GM12872 (cell line): ENCODE results near the gene LMBRD2.

Experiments used
- TF ChIP-seq, protein P1 (sequence below): IDR thresholded peaks from 3 replicates; pipeline ENCODE4 v1.5.1; 2011; ENCODE audit warnings: low read depth, mild to moderate bottlenecking, low read length, moderate library complexity; ENCODE audit not compliant: insufficient read depth

Gene LMBRD2

DNA sequence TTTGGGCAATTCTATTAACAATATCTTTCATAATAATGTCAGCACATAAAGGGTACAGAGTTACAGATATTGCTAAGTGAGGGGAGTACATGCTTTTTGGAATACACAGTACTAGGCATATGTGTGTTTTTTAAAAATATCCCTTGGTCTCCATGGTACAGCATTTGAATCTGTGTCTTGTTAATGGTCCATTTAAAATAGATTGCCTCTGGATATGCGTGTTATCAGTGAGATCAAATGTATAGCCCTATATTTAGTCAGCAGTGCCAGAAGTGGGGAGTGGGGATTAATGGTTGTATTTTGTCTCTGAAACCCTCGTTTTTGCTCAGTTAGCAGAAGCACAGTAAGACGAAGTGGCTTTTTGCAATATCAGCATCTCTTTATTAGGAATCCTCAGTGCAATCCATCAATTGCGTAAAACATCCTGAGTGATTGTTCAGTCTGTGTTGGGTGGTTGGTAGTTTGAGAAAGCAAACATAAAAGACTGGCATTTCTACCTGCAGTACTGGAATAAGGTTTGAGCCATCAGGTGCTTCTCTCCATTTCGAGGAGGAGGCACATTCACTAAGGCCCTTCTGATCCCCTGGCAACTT lies 19.2 kb upstream of the LMBRD2 start:
- TF ChIP-seq, protein P1, sequence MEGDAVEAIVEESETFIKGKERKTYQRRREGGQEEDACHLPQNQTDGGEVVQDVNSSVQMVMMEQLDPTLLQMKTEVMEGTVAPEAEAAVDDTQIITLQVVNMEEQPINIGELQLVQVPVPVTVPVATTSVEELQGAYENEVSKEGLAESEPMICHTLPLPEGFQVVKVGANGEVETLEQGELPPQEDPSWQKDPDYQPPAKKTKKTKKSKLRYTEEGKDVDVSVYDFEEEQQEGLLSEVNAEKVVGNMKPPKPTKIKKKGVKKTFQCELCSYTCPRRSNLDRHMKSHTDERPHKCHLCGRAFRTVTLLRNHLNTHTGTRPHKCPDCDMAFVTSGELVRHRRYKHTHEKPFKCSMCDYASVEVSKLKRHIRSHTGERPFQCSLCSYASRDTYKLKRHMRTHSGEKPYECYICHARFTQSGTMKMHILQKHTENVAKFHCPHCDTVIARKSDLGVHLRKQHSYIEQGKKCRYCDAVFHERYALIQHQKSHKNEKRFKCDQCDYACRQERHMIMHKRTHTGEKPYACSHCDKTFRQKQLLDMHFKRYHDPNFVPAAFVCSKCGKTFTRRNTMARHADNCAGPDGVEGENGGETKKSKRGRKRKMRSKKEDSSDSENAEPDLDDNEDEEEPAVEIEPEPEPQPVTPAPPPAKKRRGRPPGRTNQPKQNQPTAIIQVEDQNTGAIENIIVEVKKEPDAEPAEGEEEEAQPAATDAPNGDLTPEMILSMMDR: no peak

DNA sequence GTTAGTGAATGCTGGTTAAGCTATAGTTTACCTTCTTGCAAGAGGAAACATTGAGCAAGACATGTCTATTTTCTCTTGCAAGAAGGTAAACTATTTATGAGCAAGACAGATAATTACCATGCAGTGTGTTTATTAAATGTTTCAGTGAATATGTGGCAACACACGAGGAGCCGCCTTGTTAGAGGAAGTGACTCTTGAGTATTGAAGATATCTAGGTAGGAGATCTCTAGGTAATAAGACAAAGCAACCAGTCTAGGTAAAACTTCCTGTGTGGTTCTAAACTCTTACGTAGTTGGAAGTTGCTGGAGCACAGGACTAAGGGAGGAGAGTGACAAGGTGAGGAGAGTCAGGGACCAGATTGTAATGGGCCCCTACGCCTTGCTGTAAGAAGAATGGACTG lies 17.1 kb upstream of the LMBRD2 start:
- TF ChIP-seq, protein P1: no peak

DNA sequence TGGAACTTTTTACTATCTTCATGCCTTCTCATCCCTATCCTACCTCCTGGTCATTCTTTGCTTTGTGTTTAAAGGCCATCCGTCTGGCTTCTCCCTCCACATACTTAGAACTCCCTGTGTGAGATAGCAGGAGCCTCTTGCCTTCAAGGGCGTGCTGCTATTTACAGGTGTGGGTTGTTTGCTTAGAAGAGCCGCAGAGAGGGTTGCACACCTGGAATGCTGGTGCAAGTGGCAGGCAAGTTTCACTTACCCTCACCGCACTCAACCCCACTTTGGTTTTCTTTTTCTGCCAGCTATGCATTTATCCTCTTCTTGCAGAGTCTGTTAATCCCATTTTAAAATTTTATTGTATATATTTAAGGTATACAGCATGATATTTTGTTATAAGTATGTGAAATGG lies 12.8 kb upstream of the LMBRD2 start:
- TF ChIP-seq, protein P1: no peak

DNA sequence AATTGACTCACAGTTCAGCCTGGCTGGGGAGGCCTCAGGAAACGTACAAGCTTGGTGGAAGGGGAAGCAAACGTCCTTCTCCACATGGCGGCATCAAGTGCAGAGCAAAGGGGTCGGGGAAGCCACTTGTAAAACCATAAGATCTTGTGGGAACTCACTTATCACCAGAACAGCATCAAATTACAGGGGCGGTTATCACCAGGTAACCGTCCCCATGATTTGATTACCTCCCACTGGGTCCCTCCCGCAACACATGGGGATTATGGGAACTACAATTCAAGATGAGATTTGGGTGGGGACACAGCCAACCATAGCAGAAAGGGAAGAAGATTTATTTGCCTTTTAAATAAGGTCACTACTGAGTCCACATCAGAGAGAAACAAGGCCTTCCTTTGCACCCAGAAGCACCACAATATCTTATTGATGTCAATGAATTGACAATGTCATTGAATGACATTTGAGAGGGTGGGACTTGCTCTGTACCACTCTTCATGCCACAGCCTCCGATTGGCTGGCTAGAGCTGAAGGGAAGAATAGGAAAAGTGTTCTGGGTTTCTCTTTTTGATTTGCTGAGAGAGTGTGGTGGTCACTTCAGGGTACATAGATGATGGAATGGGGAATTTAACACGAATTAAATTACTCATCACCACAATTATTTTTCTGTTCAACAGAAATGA lies 11.3 kb upstream of the LMBRD2 start:
- TF ChIP-seq, protein P1: no peak

DNA sequence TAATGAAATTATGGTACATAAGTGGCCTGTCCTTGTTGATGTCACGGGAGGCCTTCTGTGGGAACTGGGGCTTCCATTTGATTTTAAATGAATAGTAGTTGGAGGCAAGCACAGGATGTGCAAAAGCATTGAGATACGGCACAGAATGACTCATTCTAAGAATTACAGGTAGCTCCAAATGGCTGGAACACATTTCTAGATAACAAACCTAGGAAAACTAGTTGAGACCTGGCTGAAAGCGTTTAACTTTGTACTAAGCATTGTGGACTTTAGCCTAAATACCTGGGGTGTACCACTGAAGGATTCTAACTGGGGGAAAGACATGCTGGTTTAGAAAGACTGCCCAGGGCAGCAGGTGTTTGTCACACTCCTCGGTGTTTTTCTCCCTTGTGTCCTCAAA lies 9.7 kb upstream of the LMBRD2 start:
- TF ChIP-seq, protein P1: no peak

DNA sequence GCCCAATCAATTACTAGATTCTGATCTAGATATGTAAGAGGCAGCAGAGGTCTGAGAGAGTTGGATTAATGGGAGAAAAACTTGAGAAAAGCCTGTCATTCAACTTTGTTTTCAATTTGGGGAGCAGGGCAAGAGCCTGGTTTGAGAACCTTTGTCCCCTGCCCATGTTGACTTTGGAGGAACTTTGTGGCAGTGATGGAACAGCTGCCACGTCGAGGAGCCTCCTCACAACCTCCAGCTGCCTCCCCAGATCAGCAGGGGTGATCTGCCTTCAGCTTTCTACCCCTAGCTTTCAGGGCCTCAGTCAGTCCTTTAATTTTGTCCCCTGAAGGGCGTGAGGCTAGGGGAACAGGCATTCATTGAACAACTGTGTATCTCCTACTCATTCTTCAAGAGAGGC lies 8.9 kb upstream of the LMBRD2 start:
- TF ChIP-seq, protein P1: no peak

DNA sequence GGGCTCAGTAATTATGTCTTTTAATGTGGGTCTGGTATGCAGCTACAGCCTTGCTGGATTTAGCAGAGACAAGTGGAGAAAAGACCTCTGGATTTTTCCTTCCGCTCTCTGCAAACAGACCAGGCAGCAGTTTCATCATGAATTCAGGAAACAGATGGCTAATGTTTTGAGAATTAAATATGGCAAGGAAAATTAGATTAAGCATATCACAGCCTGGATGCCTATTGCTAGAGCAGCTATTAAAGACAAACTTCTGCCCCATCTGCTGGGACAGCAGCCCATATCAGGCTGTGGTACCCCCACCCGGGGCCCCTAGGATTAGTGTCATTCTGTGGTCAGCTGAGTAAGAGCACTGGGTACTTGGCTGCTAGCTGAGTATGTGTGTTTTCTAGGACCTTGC lies 6.5 kb upstream of the LMBRD2 start:
- TF ChIP-seq, protein P1: no peak

DNA sequence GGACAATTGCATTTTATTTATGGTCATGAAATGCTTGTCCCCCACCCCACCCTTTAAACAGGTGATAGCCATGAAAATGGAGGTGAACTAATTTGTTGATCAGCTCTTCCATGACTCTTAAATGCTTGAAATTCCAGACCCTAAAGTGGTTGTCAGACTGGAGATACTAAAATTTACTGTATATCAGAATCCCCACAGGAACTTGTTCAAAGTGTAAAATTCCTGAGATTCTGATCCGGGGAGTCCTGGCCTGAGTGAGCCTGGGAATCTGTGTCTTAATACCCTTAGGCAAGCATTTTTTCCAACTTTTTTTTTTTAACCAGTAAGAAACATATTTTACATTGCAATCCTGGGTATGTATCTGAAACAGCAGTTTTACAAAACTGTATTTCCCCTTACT lies 4.9 kb upstream of the LMBRD2 start:
- TF ChIP-seq, protein P1: no peak
